A172 (cell line): Measurements from ENCODE around the gene ZNF511. TPM values are rescaled to one million over a fixed set of nuclear protein-coding genes. Genes with fewer than 3 reads are reported as not detected.
"Not testable (repeated sequence)": the region's sequence is repeated elsewhere in the genome, so short reads cannot be mapped to it uniquely, and the experiment has no call there.

Experiments used
- DNase-seq: peaks from one replicate; pipeline ENCODE4 v3.0.0-alpha.2; 2015; ENCODE audit warnings: low spot score
- total RNA-seq: library from RNA; depleted of rRNA; stranded (reverse); fragments of >200 nt; shearing (Covaris generic); gene quantifications from 2 replicates; pipeline ENCODE4 v1.2.3, GENCODE V29; 2014

ZNF511 gene
- total RNA-seq, 1 experiment from 2014 or later, result 13.4 TPM

DNA sequence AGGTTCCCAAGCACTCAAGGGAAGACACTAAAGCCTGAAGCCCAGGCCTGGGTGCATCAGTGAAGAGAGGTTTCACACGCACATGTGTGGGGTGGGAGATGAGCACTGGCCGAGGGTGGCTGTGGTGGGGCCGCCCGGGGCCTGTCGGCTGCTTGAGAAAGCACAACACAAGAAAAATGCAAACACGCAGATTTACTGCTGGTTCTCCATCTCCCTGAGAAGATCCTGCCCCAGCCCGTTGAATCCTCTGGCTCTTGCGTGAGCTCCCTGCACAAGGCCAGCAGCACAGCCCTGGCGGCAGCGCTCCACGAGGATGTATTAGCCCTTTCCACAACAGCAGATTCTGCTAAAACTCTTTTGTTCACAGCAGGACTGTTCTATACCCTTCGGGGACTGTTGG, 6.2 kb downstream of the ZNF511 start:
- no peak for DNase-seq

DNA sequence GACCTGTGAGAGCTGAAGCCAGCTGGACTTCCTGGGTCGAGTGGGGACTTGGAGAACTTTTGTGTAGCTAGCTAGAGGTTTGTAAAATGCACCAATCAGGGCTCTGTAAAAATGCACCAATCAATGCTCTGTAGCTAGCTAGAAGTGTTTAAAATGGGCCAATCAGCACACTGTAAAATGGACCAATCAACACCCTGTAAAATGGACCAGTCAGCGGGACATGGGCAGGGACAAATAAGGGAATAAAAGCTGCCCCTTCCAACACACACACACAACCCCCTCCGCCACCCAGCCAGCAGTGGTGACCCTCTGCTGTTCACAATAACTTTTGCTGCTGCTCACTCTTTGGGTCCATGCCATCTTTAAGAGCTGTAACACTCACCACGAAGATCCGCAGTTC, 7.1 kb downstream of the ZNF511 start:
- DNase-seq, result peak; percentile 54

DNA sequence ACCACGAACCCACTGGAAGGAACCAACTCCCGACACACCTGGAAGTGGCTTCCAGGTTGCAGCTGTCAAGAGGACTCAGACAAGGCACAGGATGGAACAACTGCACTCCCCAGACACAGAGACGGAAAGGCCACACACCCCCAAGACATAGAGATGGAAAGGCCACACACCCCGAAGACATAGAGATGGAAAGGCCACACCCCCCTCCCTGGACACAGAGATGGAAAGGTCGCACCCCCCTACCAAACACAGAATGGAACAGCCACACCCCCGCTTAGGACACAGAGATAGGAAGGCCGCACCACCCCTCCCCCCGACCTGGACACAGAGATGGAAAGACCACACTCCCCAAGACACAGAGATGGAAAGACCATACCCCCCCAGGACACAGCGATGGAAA, 7.6 kb downstream of the ZNF511 start:
- no peak for DNase-seq

DNA sequence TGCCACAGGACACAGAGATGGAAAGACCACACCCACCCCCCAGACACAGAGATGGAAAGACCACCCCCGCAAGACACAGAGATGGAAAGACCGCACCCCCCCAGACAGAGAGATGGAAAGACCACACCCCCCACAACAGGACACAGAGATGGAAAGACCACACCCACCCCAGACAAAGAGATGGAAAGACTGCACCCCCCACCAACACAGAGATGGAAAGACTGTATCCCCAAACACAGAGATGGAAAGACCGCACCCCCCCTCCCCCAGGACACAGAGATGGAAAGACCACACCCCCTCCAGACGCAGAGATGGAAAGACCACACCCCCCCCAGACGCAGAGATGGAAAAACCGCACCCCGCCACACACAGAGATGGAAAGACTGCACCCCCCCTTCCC, 8.0 kb downstream of the ZNF511 start:
- no peak for DNase-seq

DNA sequence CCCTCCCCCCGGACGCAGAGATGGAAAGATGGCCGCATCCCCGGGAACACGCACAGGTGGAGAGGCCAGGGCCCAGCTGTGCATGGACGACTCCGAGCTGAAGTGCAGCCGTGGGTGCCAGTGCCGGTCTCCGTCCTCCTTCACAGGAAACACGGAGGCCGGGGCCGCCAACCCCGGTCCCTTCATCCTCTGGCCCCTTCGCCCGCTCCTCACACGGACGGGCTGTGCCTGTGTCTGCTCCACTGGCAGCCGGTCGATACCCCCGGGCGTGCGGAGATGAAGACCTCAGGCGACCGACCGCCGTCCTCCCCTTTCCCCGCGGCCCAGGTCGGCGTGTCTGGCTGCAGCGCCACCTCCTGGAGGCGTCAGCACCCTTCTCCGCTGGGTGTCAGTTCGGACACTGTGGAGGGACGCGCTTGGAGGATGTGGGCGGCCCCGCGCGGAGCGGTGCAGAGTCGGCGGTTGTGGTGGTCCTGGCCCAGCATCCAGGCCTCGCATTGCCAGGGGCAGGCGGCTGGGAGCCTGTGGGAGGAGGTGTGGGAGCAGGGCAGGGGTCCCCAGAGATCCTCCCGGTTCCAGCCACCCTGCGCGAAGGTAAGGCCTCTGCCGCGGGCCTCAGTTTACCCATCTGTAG, 9.9 kb downstream of the ZNF511 start:
- DNase-seq, result no peak

DNA sequence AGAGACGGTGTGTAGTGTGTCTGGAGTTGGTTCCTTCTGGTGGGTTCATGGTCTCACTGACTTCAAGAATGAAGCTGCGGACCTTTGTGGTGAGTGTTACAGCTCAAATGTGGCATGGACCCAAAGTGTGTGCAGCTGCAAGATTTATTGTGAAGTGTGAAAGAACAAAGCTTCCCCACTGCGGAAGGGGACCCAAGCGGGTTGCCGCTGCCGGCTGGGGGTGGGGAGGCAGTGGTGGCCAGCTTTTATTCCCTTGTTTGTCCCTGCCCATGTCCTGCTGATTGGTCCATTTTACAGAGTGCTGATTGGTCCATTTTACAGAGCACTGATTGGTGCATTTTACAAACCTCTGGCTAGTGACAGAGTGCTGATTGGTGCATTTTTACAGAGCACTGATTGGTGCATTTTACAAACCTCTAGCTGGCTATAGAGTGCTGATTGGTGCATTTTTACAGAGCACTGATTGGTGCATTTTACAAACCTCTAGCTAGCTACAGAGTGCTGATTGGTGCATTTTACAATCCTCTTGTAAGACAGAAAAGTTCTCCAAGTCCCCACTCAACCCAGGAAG, 12.2 kb downstream of the ZNF511 start:
- not testable (repeated sequence) for DNase-seq

DNA sequence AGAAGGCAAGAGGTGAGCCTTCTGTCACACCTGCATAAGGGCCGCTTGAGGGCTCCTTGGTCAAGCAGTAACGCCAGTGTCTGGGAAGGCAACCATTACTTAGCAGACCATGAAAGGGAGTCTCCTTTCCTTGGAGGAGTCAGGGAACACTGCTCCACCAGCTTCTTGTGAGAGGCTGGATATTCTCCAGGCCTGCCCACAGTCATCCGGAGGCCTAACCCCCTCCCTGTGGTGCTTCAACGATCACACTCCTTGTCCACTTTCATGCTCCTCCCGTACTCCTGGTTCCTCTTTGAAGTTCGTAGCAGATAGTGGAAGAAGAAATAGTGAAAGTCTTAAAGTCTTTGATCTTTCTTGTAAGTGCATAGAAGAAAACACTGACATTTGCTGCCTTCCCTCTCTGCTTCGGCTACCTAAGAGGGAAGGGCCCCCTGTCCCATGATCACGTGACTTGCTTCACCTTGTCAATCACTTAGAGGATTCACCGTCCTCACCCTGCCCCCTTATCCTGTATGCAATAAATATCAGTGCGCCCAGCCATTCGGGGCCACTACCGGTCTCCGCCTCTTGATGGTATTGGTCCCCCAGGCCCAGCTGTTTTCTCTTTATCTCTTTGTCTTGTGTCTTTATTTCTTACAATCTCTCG, 13.5 kb downstream of the ZNF511 start:
- not testable (repeated sequence) for DNase-seq

DNA sequence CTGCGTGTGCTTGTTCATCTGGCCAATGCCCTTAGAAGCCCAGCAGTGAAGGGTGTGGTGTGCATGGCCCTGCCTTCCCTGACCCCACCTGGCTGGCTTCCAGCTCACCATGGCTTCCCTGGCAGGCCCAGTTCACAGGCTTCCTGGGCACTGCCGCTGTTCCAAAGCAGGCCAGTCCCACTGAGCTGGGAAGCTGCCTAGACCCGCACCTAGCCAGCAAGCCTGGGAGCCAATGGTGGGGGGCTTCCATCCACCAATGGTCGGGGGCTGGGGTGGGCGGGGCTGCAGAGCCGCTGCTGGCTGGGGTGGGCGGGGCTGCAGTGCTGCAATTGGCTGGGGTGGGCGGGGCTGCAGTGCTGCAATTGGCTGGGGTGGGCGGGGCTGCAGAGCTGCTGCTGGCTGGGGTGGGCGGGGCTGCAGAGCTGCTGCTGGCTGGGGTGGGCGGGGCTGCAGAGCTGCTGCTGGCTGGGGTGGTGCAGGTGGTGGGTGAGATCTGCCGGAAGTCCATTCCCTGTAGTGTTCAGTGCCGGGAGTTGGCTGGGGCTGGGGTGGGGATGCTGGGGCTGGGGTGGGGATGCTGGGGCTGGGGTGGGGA, 15.6 kb downstream of the ZNF511 start:
- peak; percentile 56 for DNase-seq

DNA sequence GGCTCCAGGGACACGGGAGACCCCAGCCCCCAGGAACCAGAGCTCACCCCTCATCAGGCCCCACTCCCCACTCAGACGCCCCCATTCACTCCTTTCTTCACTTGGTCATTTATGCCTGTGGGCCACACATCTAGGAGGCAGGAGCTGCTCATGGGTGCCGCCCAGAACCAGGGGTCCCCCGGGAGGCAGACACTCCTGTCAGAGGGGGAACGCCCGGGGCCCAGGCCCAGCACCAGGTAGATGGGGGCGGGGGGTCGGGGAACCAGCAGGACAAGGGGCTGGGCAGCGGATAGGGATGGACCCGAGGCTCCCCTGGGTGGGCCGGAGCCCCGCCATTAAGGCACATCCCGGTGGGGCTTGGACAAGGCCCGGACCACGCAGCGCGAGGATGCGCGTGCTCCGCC, 16.1 kb downstream of the ZNF511 start:
- no peak for DNase-seq

DNA sequence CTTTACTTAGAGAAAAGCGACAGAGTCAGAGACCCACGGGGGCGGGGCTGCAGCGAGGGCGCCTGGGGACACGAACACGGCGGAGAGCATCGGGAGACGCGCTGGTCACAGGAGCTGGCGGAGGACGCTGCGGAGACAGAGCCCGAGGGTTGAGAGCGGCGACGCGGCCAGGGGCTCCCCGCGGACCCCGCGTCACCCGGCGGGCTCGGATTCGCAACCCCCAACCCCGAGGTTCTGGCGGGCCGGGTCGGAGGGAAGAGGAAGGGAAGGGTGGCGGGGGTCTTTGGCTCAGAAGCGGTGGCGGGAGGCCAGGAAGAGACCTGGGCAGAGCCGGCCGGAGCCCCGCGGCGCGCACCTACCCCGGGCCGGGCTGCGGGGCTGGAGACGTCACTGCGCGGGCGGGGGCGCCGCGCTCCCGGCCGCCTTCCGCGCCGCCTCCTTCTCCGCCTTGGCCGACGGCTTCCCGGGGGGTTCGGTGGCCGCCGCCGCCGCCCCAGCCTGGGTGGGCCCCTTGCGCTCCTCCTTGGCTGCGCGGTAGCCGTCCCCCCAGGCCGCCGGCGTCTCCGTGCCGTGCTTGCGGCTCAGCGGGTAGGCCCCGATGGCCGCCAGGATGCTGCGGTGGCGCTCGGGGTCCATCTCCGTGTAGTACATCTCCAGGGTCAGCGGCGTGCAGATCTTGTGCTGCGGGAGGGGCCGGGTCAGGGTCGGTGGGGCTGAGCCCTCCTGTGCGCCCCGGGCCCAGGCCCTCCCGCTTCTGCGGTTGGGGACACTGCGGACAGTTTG, 16.9 kb downstream of the ZNF511 start:
- no peak for DNase-seq

DNA sequence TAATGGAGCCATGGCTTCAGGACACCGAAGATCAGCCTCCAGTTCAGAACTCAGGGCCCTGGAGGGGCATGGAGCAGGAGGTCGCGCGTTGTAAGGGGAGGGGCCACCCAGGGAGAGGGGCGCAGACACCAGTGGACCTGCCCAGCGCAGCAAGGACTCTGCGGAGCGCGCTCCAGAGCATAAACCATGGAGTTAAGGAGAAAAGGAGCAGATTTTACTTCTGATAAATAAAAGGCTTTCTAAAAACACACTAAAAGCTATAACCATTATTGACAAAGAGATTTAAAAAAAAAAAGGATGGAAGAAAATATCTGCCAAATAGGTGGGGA, 17.5 kb downstream of the ZNF511 start:
- no peak for DNase-seq

DNA sequence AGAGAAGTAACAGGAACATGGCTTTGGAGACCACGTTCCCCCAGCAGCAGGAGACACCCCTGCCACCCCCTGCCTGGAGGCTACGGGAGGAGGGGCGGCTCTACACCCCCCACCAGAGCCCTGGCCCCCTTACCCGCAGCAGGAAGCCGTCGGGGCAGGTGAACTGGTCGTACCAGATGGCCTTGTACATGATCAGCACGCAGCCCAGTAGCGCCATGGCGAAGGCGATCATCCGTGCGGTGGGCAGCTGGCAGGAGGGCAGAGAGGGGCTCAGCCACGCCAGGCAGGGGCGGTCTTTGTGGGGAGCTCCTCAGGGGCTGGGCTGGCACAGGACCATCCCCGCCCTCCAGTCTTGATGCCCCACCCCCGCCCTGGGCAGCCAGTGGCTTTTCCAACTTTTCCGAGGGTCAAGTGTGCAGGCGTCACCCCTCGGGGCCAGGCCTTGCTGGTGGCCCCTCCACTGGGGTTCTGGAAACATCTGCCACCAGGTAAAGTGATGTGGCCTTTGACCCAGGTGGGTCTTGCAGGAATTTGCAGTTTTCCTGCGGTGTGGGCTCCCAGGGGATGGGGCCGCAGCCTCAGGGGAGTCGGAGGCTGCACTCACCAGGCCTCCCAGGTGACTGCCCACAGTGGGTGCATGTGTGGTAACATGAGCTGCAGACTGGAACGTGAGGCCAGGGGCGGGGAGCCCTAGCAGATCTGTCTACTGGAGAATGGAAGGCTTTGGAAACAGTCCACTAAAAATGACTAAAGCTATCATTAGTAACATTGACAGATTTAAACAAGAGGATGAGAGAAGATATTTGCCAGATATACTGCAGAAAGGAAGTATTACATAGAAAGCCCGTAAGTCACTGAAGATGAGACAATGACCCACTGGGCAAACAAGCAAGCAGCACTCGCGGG, 18.3 kb downstream of the ZNF511 start:
- peak; percentile 64 for DNase-seq

DNA sequence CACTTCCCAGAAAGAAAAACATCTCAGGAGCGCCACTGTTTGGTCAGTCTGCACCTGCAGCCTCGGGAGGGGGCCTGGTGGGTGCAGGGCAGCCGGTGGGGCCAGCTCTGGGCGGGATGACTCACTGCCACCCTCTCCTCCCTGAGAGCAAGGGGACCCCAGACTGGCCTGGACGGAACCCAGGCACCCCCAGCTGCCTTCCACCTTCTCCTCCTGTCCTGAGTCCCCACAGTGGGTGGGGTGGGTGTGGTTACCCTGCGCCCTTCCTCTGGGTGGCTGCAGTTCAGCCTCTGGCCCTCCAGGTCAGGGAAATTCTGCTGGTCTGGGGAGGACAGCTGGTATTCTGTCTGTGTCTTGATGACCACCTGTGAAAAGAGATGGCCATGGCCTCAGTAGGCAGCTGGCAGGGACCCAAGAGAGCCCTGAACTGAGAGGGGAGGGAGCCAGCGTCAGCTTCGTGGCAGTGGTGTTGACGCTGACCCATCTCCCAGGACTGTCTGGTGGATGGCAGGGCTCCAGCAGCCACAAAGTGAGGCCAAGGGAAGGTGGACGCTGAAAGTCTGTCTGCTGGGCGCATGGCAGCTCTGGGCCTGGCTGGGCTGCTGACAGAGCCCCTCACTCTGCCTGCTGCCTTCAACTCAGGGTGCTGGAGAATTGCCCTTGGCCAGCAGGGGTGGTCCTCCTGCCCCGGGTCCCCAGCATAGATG, 19.1 kb downstream of the ZNF511 start:
- peak; percentile 40 for DNase-seq

DNA sequence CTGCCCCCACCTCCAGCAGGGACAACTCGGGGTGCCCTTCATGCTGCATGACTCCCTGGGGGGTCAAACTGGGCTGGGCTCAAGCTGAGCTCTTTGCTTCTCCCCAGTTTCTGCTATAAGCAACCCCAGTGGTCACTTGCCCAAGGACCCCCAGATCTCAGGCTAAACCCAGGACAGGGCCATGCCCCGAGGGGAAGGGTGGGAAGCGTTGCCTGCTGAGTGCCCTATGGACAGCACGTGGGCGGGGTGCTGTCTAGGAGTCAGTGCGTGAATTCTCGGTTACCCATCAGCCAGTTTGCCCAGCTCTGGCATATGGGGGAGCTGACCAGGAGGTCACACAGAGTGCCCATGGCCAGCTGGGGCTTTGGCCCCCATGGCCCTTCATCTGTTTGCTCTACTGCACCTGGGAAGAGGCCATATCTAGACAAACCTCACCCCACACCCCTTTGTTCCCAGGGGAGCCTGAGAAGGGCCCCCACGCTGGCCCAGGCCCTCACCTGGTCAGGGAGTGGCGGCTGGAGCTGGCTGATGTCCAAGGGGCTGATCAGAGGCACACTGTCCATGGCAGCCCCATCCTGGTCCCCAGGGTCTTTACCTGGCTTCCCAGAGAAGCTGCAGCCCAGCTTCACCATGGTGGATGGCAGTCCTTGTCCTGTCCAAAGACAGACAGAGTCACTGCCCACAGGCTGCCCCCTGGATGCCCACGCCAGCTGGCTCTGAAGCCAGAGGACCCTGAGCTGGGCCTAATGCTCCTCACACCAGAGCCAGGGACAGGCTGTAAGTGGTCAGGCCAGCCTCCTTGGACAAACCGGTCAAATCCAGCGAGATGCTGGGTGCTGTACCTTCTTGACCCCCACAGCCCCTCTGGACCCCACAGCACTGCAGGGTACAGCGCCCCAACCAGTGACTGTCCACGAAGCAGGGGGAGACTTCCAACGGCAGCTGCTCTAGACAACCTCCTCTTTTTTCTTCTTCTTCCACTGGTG, 19.9 kb downstream of the ZNF511 start:
- no peak for DNase-seq

DNA sequence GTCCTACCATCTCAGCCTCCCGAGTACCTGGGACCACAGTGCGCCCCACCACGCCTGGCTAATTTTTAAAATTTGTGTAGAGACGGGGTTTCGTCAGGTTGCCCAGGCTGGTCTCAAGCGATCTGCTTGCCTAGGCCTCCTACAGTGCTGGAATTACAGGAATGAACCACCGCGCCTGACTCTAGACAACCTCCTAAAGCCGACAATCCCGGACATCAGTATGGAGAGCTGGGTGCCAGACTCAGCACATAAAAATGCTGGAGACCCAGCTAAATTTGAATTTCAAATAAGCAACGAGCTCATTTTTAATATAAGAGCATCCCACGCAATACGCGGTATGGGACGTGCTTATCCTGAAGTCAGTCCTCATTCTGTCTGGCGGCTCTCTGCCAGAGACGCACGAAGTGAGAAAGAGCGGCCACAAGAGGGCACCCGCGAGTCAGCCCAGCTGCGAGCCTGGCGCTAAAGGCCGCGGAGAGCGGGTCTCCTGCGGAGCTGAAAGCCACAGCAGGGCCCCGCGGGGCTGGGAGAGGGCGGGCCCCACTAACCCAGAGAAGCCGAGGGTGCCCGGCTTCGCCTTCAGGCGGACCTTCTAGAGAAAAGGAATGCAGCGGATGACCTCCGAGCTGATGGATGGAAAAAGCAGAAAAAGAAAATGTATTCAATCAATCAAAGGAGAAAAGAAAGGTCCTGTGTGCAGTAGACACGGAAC, 20.9 kb downstream of the ZNF511 start:
- peak; percentile 62 for DNase-seq

DNA sequence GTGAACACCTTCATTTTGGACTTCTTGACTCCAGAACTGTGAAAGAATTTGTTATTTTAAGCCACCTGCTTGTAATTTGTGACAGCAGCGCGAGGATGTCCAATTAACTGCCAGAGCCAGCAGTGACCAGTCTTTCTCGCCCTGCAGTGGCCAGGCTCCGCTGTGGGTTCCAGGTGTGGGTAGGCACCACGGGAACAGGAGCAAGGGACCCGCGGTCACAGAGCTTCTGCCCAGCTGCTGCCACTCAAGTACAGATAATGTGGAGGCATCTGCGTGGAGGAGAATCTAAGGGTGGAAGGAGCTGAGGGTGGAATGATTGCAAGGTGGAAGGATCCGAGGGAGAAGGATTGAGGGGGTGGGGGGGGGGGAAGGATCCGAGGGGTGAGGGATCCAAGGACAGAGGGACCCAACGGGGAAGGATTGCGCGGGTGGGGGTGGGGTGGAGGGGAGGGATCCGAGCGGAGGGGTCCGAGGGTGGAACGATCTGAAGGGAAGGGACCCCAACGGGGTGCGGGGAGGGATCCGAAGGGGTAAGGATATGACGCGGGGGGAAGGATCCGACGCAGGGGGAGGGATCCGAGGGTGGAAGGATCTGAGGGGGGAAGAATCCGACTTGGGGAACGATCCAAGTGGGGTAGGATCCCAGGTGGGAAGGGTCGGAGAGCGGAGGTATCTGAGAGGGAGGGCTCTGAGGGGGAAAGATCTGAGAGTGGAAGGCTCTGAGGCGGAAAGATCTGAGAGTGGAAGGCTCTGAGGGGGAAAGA, 24.4 kb downstream of the ZNF511 start:
- DNase-seq, result no peak

DNA sequence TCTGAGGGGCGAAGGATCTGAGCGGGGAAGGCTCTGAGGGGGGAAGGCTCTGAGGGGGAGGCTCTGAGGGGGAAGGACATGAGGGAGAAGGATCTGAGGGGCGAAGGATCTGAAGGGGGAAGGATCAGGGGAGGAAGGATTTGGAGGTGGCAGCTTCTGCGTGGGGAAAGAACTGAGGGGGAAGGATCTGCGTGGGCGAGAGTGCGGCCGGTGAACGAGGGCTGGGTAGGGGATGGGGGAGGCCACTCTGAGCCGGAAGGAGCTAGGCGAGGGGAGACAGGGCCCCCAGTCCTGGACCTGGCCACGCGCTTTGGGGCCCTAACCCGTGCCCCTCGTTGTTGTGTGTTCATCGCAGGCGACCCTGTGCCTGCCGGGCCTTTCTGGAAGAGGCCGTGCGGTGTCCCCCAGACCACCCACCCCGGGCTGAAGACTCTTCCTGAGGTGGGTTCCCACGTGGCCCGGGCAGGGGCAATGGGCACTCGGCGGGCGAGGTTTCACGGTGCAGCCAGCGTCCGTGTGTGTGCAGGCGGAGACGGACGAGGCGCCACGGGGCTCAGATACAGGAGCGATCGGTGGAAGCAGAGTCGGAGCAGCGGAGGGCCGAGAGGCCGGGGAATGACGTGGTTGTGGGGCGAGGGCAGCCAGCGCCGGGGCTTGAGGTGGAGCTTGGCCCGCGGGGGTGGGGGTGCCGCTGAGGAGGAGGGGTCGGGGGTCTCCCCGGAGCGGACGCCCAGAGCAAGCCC, 26.0 kb downstream of the ZNF511 start:
- DNase-seq, result no peak
